Glomerular visceral epithelial cell (primary cell): ENCODE results near the gene ACSL5.

Experiments
- DNase-seq: peaks from one replicate; pipeline ENCODE4 v3.0.0-alpha.2; 2016; ENCODE audit errors: extremely low spot score

ACSL5 gene

GRCh38 chr10:112409299-112409698 lies 35.4 kb downstream of the ACSL5 start:
- no peak for DNase-seq

GRCh38 chr10:112409755-112410154 lies 35.8 kb downstream of the ACSL5 start:
- DNase-seq, result no peak

- DNase-seq, result no peak
Measured at GRCh38 chr10:112412696-112413095, 38.8 kb downstream of the ACSL5 start.

- no peak for DNase-seq
Measured at GRCh38 chr10:112421731-112422130, 47.8 kb downstream of the ACSL5 start.

GRCh38 chr10:112424651-112425050 lies 50.7 kb downstream of the ACSL5 start:
- DNase-seq, result no peak

GRCh38 chr10:112426111-112426510 lies 52.2 kb downstream of the ACSL5 start:
- no peak for DNase-seq

- DNase-seq, result no peak
Measured at GRCh38 chr10:112429147-112429546, 55.2 kb downstream of the ACSL5 start.

GRCh38 chr10:112429654-112430230 lies 55.8 kb downstream of the ACSL5 start:
- DNase-seq, result no peak

- DNase-seq, result no peak
Measured at GRCh38 chr10:112433136-112433535, 59.2 kb downstream of the ACSL5 start.

- peak; percentile 11 for DNase-seq
Measured at GRCh38 chr10:112434988-112435619, 61.2 kb downstream of the ACSL5 start.

- no peak for DNase-seq
Measured at GRCh38 chr10:112438356-112438755, 64.4 kb downstream of the ACSL5 start.

GRCh38 chr10:112441520-112441919 lies 67.6 kb downstream of the ACSL5 start:
- no peak for DNase-seq

GRCh38 chr10:112442063-112442462 lies 68.1 kb downstream of the ACSL5 start:
- no peak for DNase-seq

- DNase-seq, result peak; percentile 22
Measured at GRCh38 chr10:112446055-112446854, 72.3 kb downstream of the ACSL5 start.

- peak; percentile 83 for DNase-seq
Measured at GRCh38 chr10:112446855-112447619, 73.1 kb downstream of the ACSL5 start, which contains the start of the genes VTI1A and ZDHHC6. Gene VTI1A (plus strand): TSS chr10:112447215. CDS start chr10:112447374, 159 bp downstream. Gene ZDHHC6 (minus strand): TSS chr10:112446914. CDS start chr10:112445436, 1,478 bp downstream.

GRCh38 chr10:112447620-112447928 lies 73.7 kb downstream of the ACSL5 start:
- DNase-seq, result no peak

- DNase-seq, result no peak
Measured at GRCh38 chr10:112448888-112449287, 75.0 kb downstream of the ACSL5 start.

- no peak for DNase-seq
Measured at GRCh38 chr10:112454910-112455779, 81.2 kb downstream of the ACSL5 start.

- DNase-seq, result no peak
Measured at GRCh38 chr10:112456533-112456932, 82.6 kb downstream of the ACSL5 start.

- no peak for DNase-seq
Measured at GRCh38 chr10:112460366-112460765, 86.5 kb downstream of the ACSL5 start.
